ENCODE data around the gene SULT4A1.
"Not testable (repeated sequence)": the region's sequence is repeated elsewhere in the genome, so short reads cannot be mapped to it uniquely, and the experiment has no call there.

Gene SULT4A1

GRCh38 chr22:43862074-43862881 is at the start of gene SULT4A1:
TSS of gene SULT4A1 (minus strand) at chr22:43862513. CDS start at chr22:43862382, 131 bp downstream.
- H3K9me3 Mint-ChIP-seq: no peaks in the 10 kb centered on the region
- H3K4me1 Mint-ChIP-seq (ENCODE audit: low read depth): no peaks in the 10 kb centered on the region
- no peaks in the 10 kb centered on the region for H3K36me3 Mint-ChIP-seq (ENCODE audit: low read depth)
- no peak within 1 kb of the TSS for H3K27ac Mint-ChIP-seq
- peaks cover 57% of the 10 kb centered on the region for H3K27me3 Mint-ChIP-seq
- peak within 1 kb of the TSS; percentile 52 for H3K4me3 Mint-ChIP-seq
- intact Hi-C loops (cut with micrococcal nuclease): no loop called here

- Mint-ChIP-seq H3K27ac (no peak overlapping the region), H3K4me3 (no peak overlapping the region), H3K9me3 (peaks cover 9% of the 10 kb centered on the region), H3K36me3 (ENCODE audit: low read depth) (no peaks in the 10 kb centered on the region), H3K27me3 (peaks cover 22% of the 10 kb centered on the region), H3K4me1 (ENCODE audit: low read depth) (peaks cover 6% of the 10 kb centered on the region)
- intact Hi-C loops (cut with micrococcal nuclease): no loop called here
Measured at GRCh38 chr22:43911351-43911750, 49.0 kb upstream of the SULT4A1 start.

- H3K36me3 Mint-ChIP-seq (ENCODE audit: low read depth): no peaks in the 10 kb centered on the region
- intact Hi-C loops (cut with micrococcal nuclease): no loop called here
- H3K27me3 Mint-ChIP-seq: peaks cover 22% of the 10 kb centered on the region
- H3K9me3 Mint-ChIP-seq: peaks cover 9% of the 10 kb centered on the region
- H3K4me3 Mint-ChIP-seq: no peak overlapping the region
- H3K27ac Mint-ChIP-seq: no peak overlapping the region
- peaks cover 6% of the 10 kb centered on the region for H3K4me1 Mint-ChIP-seq (ENCODE audit: low read depth)
Measured at GRCh38 chr22:43910178-43910695, 47.9 kb upstream of the SULT4A1 start.

GRCh38 chr22:43909708-43910107 is 47.4 kb upstream of the SULT4A1 start:
- H3K36me3 Mint-ChIP-seq (ENCODE audit: low read depth): no peaks in the 10 kb centered on the region
- no peak overlapping the region for H3K27ac Mint-ChIP-seq
- peaks cover 6% of the 10 kb centered on the region for H3K4me1 Mint-ChIP-seq (ENCODE audit: low read depth)
- H3K27me3 Mint-ChIP-seq: peaks cover 22% of the 10 kb centered on the region
- H3K4me3 Mint-ChIP-seq: no peak overlapping the region
- intact Hi-C loops (cut with micrococcal nuclease): no loop called here
- H3K9me3 Mint-ChIP-seq: peaks cover 9% of the 10 kb centered on the region

- no peaks in the 10 kb centered on the region for H3K4me1 Mint-ChIP-seq (ENCODE audit: low read depth)
- no peak overlapping the region for H3K27ac Mint-ChIP-seq
- peaks cover 11% of the 10 kb centered on the region for H3K27me3 Mint-ChIP-seq
- intact Hi-C loops (cut with micrococcal nuclease): no loop called here
- no peaks in the 10 kb centered on the region for H3K9me3 Mint-ChIP-seq
- H3K4me3 Mint-ChIP-seq: no peak overlapping the region
- no peaks in the 10 kb centered on the region for H3K36me3 Mint-ChIP-seq (ENCODE audit: low read depth)
Measured at GRCh38 chr22:43905681-43906080, 43.4 kb upstream of the SULT4A1 start.

GRCh38 chr22:43904412-43904811 is 42.1 kb upstream of the SULT4A1 start:
- H3K27ac Mint-ChIP-seq; H3K27me3 Mint-ChIP-seq; H3K4me1 Mint-ChIP-seq (ENCODE audit: low read depth); H3K4me3 Mint-ChIP-seq; intact Hi-C loops (cut with micrococcal nuclease); H3K9me3 Mint-ChIP-seq; H3K36me3 Mint-ChIP-seq (ENCODE audit: low read depth): not testable (repeated sequence)

- H3K4me3 Mint-ChIP-seq; H3K27ac Mint-ChIP-seq; H3K4me1 Mint-ChIP-seq (ENCODE audit: low read depth); H3K9me3 Mint-ChIP-seq; H3K36me3 Mint-ChIP-seq (ENCODE audit: low read depth); H3K27me3 Mint-ChIP-seq; intact Hi-C loops (cut with micrococcal nuclease): not testable (repeated sequence)
Measured at GRCh38 chr22:43903033-43903432, 40.7 kb upstream of the SULT4A1 start.

- Mint-ChIP-seq H3K27ac (no peak overlapping the region), H3K4me3 (no peak overlapping the region), H3K4me1 (ENCODE audit: low read depth) (no peaks in the 10 kb centered on the region), H3K9me3 (no peaks in the 10 kb centered on the region), H3K36me3 (ENCODE audit: low read depth) (no peaks in the 10 kb centered on the region), H3K27me3 (peaks cover 6% of the 10 kb centered on the region)
- intact Hi-C loops (cut with micrococcal nuclease): no loop called here
Measured at GRCh38 chr22:43901976-43902643, 39.8 kb upstream of the SULT4A1 start.

GRCh38 chr22:43900206-43900605 is 37.9 kb upstream of the SULT4A1 start:
- no peaks in the 10 kb centered on the region for H3K9me3 Mint-ChIP-seq
- H3K36me3 Mint-ChIP-seq (ENCODE audit: low read depth): no peaks in the 10 kb centered on the region
- H3K27ac Mint-ChIP-seq: no peak overlapping the region
- H3K4me1 Mint-ChIP-seq (ENCODE audit: low read depth): no peaks in the 10 kb centered on the region
- intact Hi-C loops (cut with micrococcal nuclease): no loop called here
- H3K27me3 Mint-ChIP-seq: peaks cover 8% of the 10 kb centered on the region
- no peak overlapping the region for H3K4me3 Mint-ChIP-seq

GRCh38 chr22:43897751-43898261 is 35.5 kb upstream of the SULT4A1 start:
- intact Hi-C loops (cut with micrococcal nuclease): no loop called here
- Mint-ChIP-seq H3K27me3 (peaks cover 17% of the 10 kb centered on the region), H3K4me1 (ENCODE audit: low read depth) (no peaks in the 10 kb centered on the region), H3K4me3 (no peak overlapping the region), H3K27ac (no peak overlapping the region), H3K36me3 (ENCODE audit: low read depth) (no peaks in the 10 kb centered on the region), H3K9me3 (no peaks in the 10 kb centered on the region)

GRCh38 chr22:43895986-43896645 is 33.8 kb upstream of the SULT4A1 start:
- H3K27me3 Mint-ChIP-seq: peaks cover 26% of the 10 kb centered on the region
- H3K27ac Mint-ChIP-seq: no peak overlapping the region
- intact Hi-C loops (cut with micrococcal nuclease): no loop called here
- no peaks in the 10 kb centered on the region for H3K4me1 Mint-ChIP-seq (ENCODE audit: low read depth)
- no peaks in the 10 kb centered on the region for H3K9me3 Mint-ChIP-seq
- H3K36me3 Mint-ChIP-seq (ENCODE audit: low read depth): no peaks in the 10 kb centered on the region
- H3K4me3 Mint-ChIP-seq: no peak overlapping the region

GRCh38 chr22:43894122-43894521 is 31.8 kb upstream of the SULT4A1 start:
- Mint-ChIP-seq H3K9me3 (no peaks in the 10 kb centered on the region), H3K27me3 (peaks cover 45% of the 10 kb centered on the region), H3K4me1 (ENCODE audit: low read depth) (no peaks in the 10 kb centered on the region), H3K4me3 (no peak overlapping the region), H3K27ac (no peak overlapping the region), H3K36me3 (ENCODE audit: low read depth) (no peaks in the 10 kb centered on the region)
- intact Hi-C loops (cut with micrococcal nuclease): no loop called here

- H3K27me3 Mint-ChIP-seq: peaks cover 51% of the 10 kb centered on the region
- no peak overlapping the region for H3K4me3 Mint-ChIP-seq
- intact Hi-C loops (cut with micrococcal nuclease): no loop called here
- H3K4me1 Mint-ChIP-seq (ENCODE audit: low read depth): no peaks in the 10 kb centered on the region
- no peaks in the 10 kb centered on the region for H3K9me3 Mint-ChIP-seq
- H3K27ac Mint-ChIP-seq: no peak overlapping the region
- H3K36me3 Mint-ChIP-seq (ENCODE audit: low read depth): no peaks in the 10 kb centered on the region
Measured at GRCh38 chr22:43893266-43893665, 31.0 kb upstream of the SULT4A1 start.

Data from dendritic cell treated with granulocyte-macrophage colony-stimulating factor and Interleukin-4, amounts not matched to agents 40 ng/mL and 50 ng/mL, for 4 days (primary cell).